Erythroblast (primary cell): ENCODE results near the gene ZFYVE16.

Experiments used
- GATA1 ChIP-seq: IDR thresholded peaks from 2 replicates; pipeline ENCODE4 v1.6.1; 2011; ENCODE audit warnings: low read depth, mild to moderate bottlenecking, control low read depth, low read length, moderate library complexity
- POLR2A ChIP-seq: IDR thresholded peaks from 2 replicates; pipeline ENCODE4 v1.6.1; 2011; ENCODE audit warnings: mild to moderate bottlenecking, low read length

GRCh38 chr5:80382488-80382887, 25.4 kb upstream of the ZFYVE16 start:
- TF ChIP-seq POLR2A: no peak
- TF ChIP-seq GATA1: no peak
